ENCODE data around the gene PLCG2.
"Not testable (repeated sequence)": the region's sequence is repeated elsewhere in the genome, so short reads cannot be mapped to it uniquely, and the experiment has no call there.

Gene PLCG2

GRCh38 chr16:81790830-81791435 is 11.8 kb downstream of the PLCG2 start:
- DNase-seq, result no peak

GRCh38 chr16:81792828-81793227 is 13.7 kb downstream of the PLCG2 start:
- DNase-seq, result no peak

GRCh38 chr16:81795193-81795592 is 16.1 kb downstream of the PLCG2 start:
- DNase-seq, result no peak

- DNase-seq, result no peak
Observed at GRCh38 chr16:81796035-81796434, 16.9 kb downstream of the PLCG2 start.

GRCh38 chr16:81796583-81797346 is 17.7 kb downstream of the PLCG2 start:
- no peak for DNase-seq

GRCh38 chr16:81797443-81797842 is 18.4 kb downstream of the PLCG2 start:
- DNase-seq, result peak; percentile 29 to 35

- DNase-seq, result peak; percentile 59 to 63
Observed at GRCh38 chr16:81798311-81799137, 19.4 kb downstream of the PLCG2 start.

GRCh38 chr16:81799138-81799504 is 20.0 kb downstream of the PLCG2 start:
- DNase-seq, result no peak

GRCh38 chr16:81801724-81802123 is 22.6 kb downstream of the PLCG2 start:
- not testable (repeated sequence) for DNase-seq

- no peak for DNase-seq
Observed at GRCh38 chr16:81803332-81803731, 24.2 kb downstream of the PLCG2 start.

- no peak for DNase-seq
Observed at GRCh38 chr16:81804134-81804610, 25.1 kb downstream of the PLCG2 start.

- no peak for DNase-seq
Observed at GRCh38 chr16:81806696-81807095, 27.6 kb downstream of the PLCG2 start.

GRCh38 chr16:81807767-81808358 is 28.8 kb downstream of the PLCG2 start:
- no peak for DNase-seq

GRCh38 chr16:81808933-81809480 is 29.9 kb downstream of the PLCG2 start:
- peak in 1 of 2 experiments; percentile 24 for DNase-seq

- DNase-seq, result no peak
Observed at GRCh38 chr16:81809567-81809966, 30.5 kb downstream of the PLCG2 start.

GRCh38 chr16:81810361-81810760 is 31.3 kb downstream of the PLCG2 start:
- DNase-seq, result no peak

- DNase-seq, result no peak
Observed at GRCh38 chr16:81810894-81811538, 31.9 kb downstream of the PLCG2 start.

- DNase-seq, result no peak
Observed at GRCh38 chr16:81813648-81814047, 34.6 kb downstream of the PLCG2 start.

- DNase-seq, result no peak
Observed at GRCh38 chr16:81814751-81815428, 35.8 kb downstream of the PLCG2 start.

- DNase-seq, result no peak
Observed at GRCh38 chr16:81815429-81815766, 36.3 kb downstream of the PLCG2 start.

GRCh38 chr16:81816351-81816750 is 37.3 kb downstream of the PLCG2 start:
- DNase-seq, result no peak

- no peak for DNase-seq
Observed at GRCh38 chr16:81816793-81817210, 37.7 kb downstream of the PLCG2 start.
